K562 (cell line): Measurements from ENCODE around the gene SLC26A2. TPM values are rescaled to one million over a fixed set of nuclear protein-coding genes. Genes with fewer than 3 reads are reported as not detected.
A peak's percentile ranks its signal among the peaks of the same experiment; 100 is the strongest.

Experiments used
- ASH1L ChIP-seq: fragments of 450-650 bp; IDR thresholded peaks from 2 replicates; pipeline ENCODE4 v1.6.1; 2018; ENCODE audit warnings: borderline replicate concordance, mild to moderate bottlenecking, low read depth; ENCODE audit not compliant: partially characterized antibody
- CBFA2T2 ChIP-seq: fragments of 450-650 bp; conservative IDR thresholded peaks from 2 replicates; pipeline ENCODE4 v1.6.1; 2017; ENCODE audit warnings: mild to moderate bottlenecking
- CHAMP1 ChIP-seq: fragments of 450-650 bp; IDR thresholded peaks from 2 replicates; pipeline ENCODE4 v1.6.1; 2016; ENCODE audit warnings: mild to moderate bottlenecking
- CREM ChIP-seq: IDR thresholded peaks from 2 replicates; pipeline ENCODE4 v1.6.1; 2014; ENCODE audit warnings: antibody characterized with exemption, low read depth
- CTBP1 ChIP-seq: fragments of 450-650 bp; IDR thresholded peaks from 2 replicates; pipeline ENCODE4 v1.6.1; 2016; ENCODE audit warnings: borderline replicate concordance
- ETV5 ChIP-seq: sonication (generic); formaldehyde crosslinking; IDR thresholded peaks from 2 replicates; pipeline ENCODE4 v1.4.0; 2020; ENCODE audit warnings: low read depth, mild to moderate bottlenecking, missing genetic modification reagents
- GTF2B ChIP-seq: IDR thresholded peaks from 2 replicates; pipeline ENCODE4 v1.6.1; 2011; ENCODE audit not compliant: insufficient read length; ENCODE audit errors: extremely low read depth
- MEF2D ChIP-seq: conservative IDR thresholded peaks from 2 replicates; pipeline ENCODE4 v1.6.1; 2016; ENCODE audit warnings: low read depth, missing genetic modification characterization, missing compliant biosample characterization
- STAG1 ChIP-seq: sonication (generic); formaldehyde crosslinking; IDR thresholded peaks from 2 replicates; pipeline ENCODE4 v1.5.0; 2020; ENCODE audit warnings: missing genetic modification reagents, borderline replicate concordance
- STAT6 ChIP-seq: sonication (generic); formaldehyde crosslinking; IDR thresholded peaks from 2 replicates; pipeline ENCODE4 v1.8.1; 2023; ENCODE audit warnings: mild to moderate bottlenecking, missing genetic modification reagents
- TFAM ChIP-seq: fragments of 250-450 bp; sonication (Bioruptor Pico); conservative IDR thresholded peaks from 2 replicates; pipeline ENCODE4 v1.5.0; 2021; ENCODE audit warnings: mild to moderate bottlenecking, moderate library complexity
- THAP7 ChIP-seq: fragments of 250-450 bp; sonication (Bioruptor Pico); IDR thresholded peaks from 2 replicates; pipeline ENCODE4 v1.5.0; 2021
- ZNF3 ChIP-seq: fragments of 250-450 bp; sonication (Bioruptor Pico); IDR thresholded peaks from 2 replicates; pipeline ENCODE4 v1.5.0; 2021; ENCODE audit warnings: mild to moderate bottlenecking, moderate library complexity
- ZNF408 ChIP-seq: fragments of 250-450 bp; sonication (Bioruptor Pico); IDR thresholded peaks from 2 replicates; pipeline ENCODE4 v1.4.0; 2020; ENCODE audit warnings: low read depth, mild to moderate bottlenecking, moderate library complexity
- ZNF518B ChIP-seq: fragments of 250-450 bp; sonication (Bioruptor Pico); IDR thresholded peaks from 2 replicates; pipeline ENCODE4 v1.5.0; 2021; ENCODE audit warnings: mild to moderate bottlenecking, moderate library complexity
- ZNF778 ChIP-seq: fragments of 450-650 bp; formaldehyde crosslinking; IDR thresholded peaks from 2 replicates; pipeline ENCODE4 v1.4.0; 2020; ENCODE audit warnings: mild to moderate bottlenecking, moderate library complexity
- polyA plus RNA-seq, 8 experiments: library from polyadenylated mRNA; depleted of rRNA in 4 of 8; stranded (reverse) in 5 of 8; unstranded in 3 of 8; fragments of >200 nt; fragmentation: Nextera tagmentation in 2 of 8; fragmentation: Illumina TruSeq in 1 of 8; extraction: Ambion mirVana in 2 of 8; extraction: Trizol in 1 of 8; gene quantifications; 2 replicates each; pipeline versions ENCODE4 v1.2.1 to v1.2.3, GENCODE V29; 2011 to 2014; ENCODE audit warnings: inconsistent platforms in 1 of 8, missing spikeins in 1 of 8
- total RNA-seq, 7 experiments: library from RNA; depleted of rRNA in 6 of 7; stranded (reverse); fragments of >200 nt in 6 of 7; fragmentation: Illumina TruSeq in 2 of 7; extraction: Trizol in 2 of 7; gene quantifications; 2 replicates each; pipeline versions ENCODE4 v1.2.1 to v1.2.3, GENCODE V29; 2011 to 2021; ENCODE audit warnings: low replicate concordance in 1 of 7

SLC26A2 gene
- total and polyA plus RNA-seq, 9 of the 15 experiments (the other 6 are each of a cell fraction or from before 2014, with no cell fraction given): 1.1 to 6.3 (median 3.6) TPM

- no peak for TF ChIP-seq THAP7 (CRISPR knock-in tag)
- TF ChIP-seq ZNF3 (CRISPR knock-in tag): no peak
- TF ChIP-seq GTF2B: no peak
- peak; percentile 63; the same call in 1 of the 2 replicates for TF ChIP-seq ETV5 (CRISPR knock-in tag)
- peak; percentile 64; the same call in 1 of the 2 replicates for TF ChIP-seq CTBP1
- peak; percentile 75 for TF ChIP-seq CBFA2T2
- TF ChIP-seq ZNF518B (CRISPR knock-in tag): no peak
- TF ChIP-seq TFAM: no peak
- TF ChIP-seq MEF2D (tag): no peak
- no peak for TF ChIP-seq ASH1L
- TF ChIP-seq ZNF778: no peak
- TF ChIP-seq STAG1 (CRISPR knock-in tag): no peak
- no peak for TF ChIP-seq STAT6 (CRISPR knock-in tag)
- peak; percentile 92 for TF ChIP-seq CREM
- TF ChIP-seq ZNF408 (CRISPR knock-in tag): no peak
- no peak for TF ChIP-seq CHAMP1
Observed at GRCh38 chr5:149940077-149940574, 20.4 kb upstream of the SLC26A2 start (continued).
